HK-2 (cell line): ENCODE measurements around the gene MRI1.
"Not testable (repeated sequence)": the region's sequence is repeated elsewhere in the genome, so short reads cannot be mapped to it uniquely, and the experiment has no call there.

Experiments used
- DNase-seq: peaks from one replicate; pipeline ENCODE4 v3.0.0-alpha.2; 2018; ENCODE audit not compliant: unreplicated experiment

Gene MRI1

GRCh38 chr19:13764101-13764807 lies at the start of gene MRI1:
Gene MRI1, plus strand, starts transcription at chr19:13764522. Its CDS starts 67 bp downstream, at chr19:13764589.
- peak; percentile 82 for DNase-seq

- no peak for DNase-seq
These were observed 47.1 kb upstream of the MRI1 start for GRCh38 chr19:13717194-13717643.

GRCh38 chr19:13718733-13719132 lies 45.6 kb upstream of the MRI1 start:
- no peak for DNase-seq

- DNase-seq: no peak
These were observed 42.2 kb upstream of the MRI1 start for GRCh38 chr19:13722146-13722545.

GRCh38 chr19:13723206-13723605 lies 41.1 kb upstream of the MRI1 start:
- DNase-seq: no peak

- no peak for DNase-seq
These were observed 38.0 kb upstream of the MRI1 start for GRCh38 chr19:13726323-13726722.

- no peak for DNase-seq
These were observed 36.5 kb upstream of the MRI1 start for GRCh38 chr19:13727798-13728197.

- DNase-seq: no peak
These were observed 34.5 kb upstream of the MRI1 start for GRCh38 chr19:13729859-13730258.

GRCh38 chr19:13731147-13731964 lies 33.0 kb upstream of the MRI1 start:
- DNase-seq: peak; percentile 93

GRCh38 chr19:13732337-13732736 lies 32.0 kb upstream of the MRI1 start:
- no peak for DNase-seq

- no peak for DNase-seq
These were observed 29.6 kb upstream of the MRI1 start for GRCh38 chr19:13734751-13735150.

GRCh38 chr19:13738073-13738472 lies 26.2 kb upstream of the MRI1 start:
- no peak for DNase-seq

GRCh38 chr19:13741893-13742292 lies 22.4 kb upstream of the MRI1 start:
- DNase-seq: no peak

GRCh38 chr19:13742756-13743155 lies 21.6 kb upstream of the MRI1 start:
- no peak for DNase-seq

GRCh38 chr19:13744174-13744573 lies 20.1 kb upstream of the MRI1 start:
- DNase-seq: no peak

GRCh38 chr19:13747098-13747453 lies 17.2 kb upstream of the MRI1 start:
- no peak for DNase-seq

- peak; percentile 20 for DNase-seq
These were observed 16.0 kb upstream of the MRI1 start for GRCh38 chr19:13748169-13748828.

- DNase-seq: no peak
These were observed 12.9 kb upstream of the MRI1 start for GRCh38 chr19:13751436-13751835.

GRCh38 chr19:13753622-13754021 lies 10.7 kb upstream of the MRI1 start:
- DNase-seq: not testable (repeated sequence)

GRCh38 chr19:13756210-13756609 lies 8.1 kb upstream of the MRI1 start:
- DNase-seq: no peak

GRCh38 chr19:13757805-13758772 lies 6.2 kb upstream of the MRI1 start:
- no peak for DNase-seq
